ENCODE measurements around the gene ZBTB46.
A peak's percentile ranks its signal among the peaks of the same experiment; 100 is the strongest.
"Not testable (repeated sequence)": the region's sequence is repeated elsewhere in the genome, so short reads cannot be mapped to it uniquely, and the experiment has no call there.

ZBTB46 gene

DNA sequence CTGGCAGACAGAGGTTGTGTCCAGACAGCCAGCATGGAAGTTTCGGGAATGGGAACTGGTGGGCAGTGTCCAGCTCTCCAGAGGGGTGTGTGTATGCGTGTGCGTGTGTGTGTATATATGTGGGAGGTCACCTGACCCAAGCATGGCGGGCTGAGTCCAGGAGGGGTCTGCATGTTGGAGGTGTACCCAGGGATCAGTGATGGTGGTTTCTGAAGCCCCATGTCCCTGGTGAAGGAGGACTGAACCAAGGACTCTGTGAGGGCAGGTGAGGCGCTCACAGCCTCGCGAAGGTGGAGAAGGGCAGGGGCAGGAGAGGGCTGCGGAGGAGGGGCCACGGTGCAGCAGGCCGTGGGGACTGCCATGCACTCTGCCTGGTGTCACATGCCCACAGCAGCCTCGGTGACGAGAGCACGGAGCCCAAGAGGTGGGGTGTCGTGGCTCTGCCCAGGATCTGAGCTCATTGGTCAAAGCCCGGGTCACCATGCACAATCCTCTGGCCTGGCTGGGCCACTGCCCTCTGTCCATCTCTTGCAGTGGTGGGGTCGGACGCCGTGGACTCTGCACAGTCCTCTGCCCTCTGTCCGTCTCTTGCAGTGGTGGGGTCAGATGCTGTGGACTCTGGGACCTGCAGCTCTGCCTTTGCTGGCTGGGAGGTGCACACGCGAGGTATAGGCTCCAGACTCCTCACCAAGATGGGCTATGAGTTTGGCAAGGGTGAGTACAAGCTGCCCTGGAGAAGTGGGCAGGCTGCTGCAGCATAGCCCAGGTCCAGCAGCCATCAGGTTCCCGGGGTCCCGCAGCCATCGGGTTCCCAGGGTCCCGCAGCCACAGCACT, 96.7 kb downstream of the ZBTB46 start:
- no peak for DNase-seq (ENCODE audit: low spot score)

DNA sequence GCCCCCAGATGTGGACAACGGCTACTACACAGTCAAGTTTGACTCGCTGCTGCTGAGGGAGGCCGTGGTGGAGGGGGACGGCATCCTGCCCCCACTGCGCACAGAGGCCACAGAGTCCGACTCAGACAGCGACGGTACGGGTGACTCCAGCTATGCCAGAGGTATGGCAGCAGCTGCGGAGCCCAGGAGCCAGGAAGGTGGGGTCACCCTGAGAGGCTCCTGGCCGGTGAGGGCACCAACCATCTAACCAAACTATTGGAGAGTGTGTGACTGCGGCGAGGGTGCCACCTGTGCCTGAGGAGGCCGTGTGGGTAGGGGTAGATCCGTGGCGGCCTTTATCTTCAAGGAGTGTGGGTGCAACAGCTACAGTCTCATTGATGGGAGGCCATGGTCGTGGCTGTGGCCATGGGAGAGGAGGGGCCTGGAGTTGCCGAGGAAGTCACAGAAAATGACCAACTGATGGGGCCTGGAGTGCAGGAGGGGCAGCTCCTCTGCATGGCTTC, 97.4 kb downstream of the ZBTB46 start:
- DNase-seq (ENCODE audit: low spot score) = no peak

- no peak for DNase-seq (ENCODE audit: low spot score)
Observed at GRCh38 chr20:63733117-63733516, 97.9 kb downstream of the ZBTB46 start.

- DNase-seq (ENCODE audit: low spot score) = no peak
Observed at GRCh38 chr20:63732118-63733095, 98.7 kb downstream of the ZBTB46 start.

DNA sequence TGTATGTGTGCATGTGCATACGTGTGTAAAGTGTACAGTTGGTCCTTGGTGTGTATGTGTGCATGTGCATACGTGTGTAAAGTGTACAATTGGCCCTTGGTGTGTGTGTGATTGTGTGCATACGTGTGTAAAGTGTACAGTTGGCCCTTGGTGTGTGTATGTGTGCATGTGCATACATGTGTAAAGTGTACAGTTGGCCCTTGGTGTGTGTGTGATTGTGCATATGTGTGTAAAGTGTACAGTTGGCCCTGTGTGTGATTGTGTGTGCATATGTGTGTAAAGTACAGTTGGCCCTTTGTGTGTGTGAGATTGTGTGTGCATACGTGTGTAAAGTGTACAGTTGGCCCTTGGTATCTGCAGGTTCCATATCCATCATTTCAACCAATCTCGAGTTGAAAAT, 99.7 kb downstream of the ZBTB46 start:
- no peak for DNase-seq (ENCODE audit: low spot score)

DNA sequence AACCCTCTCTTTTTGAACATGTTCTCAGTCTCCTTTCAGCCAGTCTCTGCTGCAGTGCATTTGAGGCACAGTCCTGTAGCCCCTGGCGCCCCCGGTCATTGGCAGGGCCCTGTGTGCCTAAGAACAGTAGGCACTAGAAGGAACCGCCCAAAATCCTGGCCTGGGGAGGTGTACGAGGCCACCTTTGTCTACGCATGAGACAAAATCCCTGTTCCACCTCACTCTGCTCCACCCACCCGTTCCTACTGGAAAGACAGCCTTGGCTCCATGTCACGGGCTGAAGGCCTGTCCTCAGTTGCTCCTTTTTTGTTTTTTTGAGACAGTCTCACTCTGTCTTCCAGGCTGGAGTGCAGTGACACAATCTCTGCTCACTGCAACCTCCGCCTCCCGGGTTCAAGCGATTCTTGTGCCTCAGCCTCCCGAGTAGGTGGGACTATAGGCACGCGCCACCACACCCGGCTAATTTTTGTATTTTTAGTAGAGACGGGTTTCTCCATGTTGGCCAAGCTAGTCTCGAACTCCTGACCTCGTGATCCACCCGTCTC, 100.8 kb downstream of the ZBTB46 start:
- DNase-seq (ENCODE audit: low spot score) = not testable (repeated sequence)

DNA sequence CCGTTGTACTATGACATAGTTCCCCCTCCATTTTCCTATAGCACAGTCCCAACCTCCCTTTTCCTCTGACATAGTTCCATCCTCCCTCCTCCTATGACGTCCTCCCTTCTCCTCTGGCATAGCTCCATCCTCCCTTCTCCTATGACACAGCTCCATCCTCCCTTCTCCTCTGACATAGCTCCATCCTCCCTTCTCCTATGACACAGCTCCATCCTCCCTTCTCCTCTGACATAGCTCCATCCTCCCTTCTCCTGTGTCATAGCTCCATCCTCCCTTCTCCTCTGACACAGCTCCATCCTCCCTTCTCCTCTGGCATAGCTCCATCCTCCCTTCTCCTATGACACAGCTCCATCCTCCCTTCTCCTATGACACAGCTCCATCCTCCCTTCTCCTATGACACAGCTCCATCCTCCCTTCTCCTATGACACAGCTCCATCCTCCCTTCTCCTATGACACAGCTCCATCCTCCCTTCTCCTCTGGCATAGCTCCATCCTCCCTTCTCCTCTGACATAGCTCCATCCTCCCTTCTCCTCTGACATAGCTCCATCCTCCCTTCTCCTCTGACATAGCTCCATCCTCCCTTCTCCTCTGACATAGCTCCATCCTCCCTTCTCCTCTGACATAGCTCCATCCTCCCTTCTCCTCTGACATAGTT, 108.0 kb downstream of the ZBTB46 start:
- not testable (repeated sequence) for DNase-seq (ENCODE audit: low spot score)

- DNase-seq (ENCODE audit: low spot score) = no peak
Observed at GRCh38 chr20:63718996-63719395, 112.1 kb downstream of the ZBTB46 start.

DNA sequence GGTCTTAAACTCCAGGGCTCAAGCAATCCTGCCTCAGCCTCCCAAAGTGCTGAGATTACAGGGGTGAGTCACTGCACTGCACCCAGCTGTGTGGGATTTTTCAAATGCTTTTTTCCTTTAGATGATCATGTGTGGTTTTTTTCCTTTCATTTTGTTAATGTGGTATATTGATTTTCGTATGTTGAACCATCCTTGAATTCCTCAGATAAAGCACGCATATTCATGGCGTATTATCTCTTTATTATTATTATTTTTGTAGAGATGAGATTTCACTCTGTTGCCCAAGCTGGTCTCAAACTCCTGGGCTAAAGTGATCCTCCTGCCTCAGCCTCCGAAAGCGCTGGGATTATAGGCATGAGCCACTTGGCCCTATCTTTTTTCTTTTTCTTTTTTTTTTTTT, 116.2 kb downstream of the ZBTB46 start:
- DNase-seq (ENCODE audit: low spot score) = no peak

DNA sequence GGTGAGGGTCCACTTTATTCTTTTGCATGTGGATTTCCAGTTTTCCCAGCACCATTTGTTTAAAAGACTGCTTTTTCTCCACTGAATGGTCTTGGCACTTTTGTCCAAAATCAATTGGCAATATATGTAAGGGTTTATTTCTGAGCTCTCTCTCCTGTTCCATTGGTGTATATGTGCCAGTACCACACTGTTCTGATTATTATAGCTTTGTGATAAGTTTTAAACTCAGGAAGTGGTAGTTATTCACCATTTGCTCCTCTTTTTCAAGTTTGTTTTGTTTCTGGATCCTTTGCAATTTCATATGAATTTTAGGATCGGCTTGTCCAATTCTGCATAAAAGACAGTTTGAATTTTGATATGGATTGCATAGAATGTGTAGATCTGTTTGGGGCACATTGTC, 118.9 kb downstream of the ZBTB46 start:
- no peak for DNase-seq (ENCODE audit: low spot score)

- no peak for DNase-seq (ENCODE audit: low spot score)
Observed at GRCh38 chr20:63711085-63711645, 119.9 kb downstream of the ZBTB46 start.

GRCh38 chr20:63709149-63709527, 121.9 kb downstream of the ZBTB46 start:
- no peak for DNase-seq (ENCODE audit: low spot score)

DNA sequence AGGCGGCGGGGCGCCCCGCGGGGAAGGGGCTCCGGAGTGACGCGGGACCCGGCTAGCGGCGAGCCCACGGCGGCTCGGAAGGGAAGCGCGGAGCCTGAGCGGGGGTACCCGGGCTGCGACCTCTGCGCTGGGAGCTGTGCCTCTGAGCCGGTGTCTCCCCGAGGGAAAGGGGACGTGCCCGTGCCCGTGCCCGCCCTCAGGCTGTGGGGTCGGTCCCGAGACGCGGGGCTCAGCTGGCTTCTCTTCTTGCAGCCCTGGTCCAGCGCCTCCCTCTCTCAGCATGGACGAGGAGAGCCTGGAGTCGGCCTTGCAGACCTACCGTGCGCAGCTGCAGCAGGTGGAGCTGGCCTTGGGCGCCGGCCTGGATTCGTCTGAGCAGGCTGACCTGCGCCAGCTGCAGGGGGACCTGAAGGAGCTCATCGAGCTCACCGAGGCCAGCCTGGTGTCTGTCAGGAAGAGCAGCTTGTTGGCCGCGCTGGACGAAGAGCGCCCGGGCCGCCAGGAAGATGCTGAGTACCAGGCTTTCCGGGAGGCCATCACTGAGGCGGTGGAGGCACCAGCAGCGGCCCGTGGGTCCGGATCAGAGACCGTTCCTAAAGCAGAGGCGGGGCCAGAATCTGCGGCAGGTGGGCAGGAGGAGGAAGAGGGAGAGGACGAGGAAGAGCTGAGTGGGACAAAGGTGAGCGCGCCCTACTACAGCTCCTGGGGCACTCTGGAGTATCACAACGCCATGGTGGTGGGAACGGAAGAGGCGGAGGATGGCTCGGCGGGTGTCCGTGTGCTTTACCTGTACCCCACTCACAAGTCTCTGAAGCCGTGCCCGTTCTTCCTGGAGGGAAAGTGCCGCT, 122.5 kb downstream of the ZBTB46 start:
- no peak for DNase-seq (ENCODE audit: low spot score)

DNA sequence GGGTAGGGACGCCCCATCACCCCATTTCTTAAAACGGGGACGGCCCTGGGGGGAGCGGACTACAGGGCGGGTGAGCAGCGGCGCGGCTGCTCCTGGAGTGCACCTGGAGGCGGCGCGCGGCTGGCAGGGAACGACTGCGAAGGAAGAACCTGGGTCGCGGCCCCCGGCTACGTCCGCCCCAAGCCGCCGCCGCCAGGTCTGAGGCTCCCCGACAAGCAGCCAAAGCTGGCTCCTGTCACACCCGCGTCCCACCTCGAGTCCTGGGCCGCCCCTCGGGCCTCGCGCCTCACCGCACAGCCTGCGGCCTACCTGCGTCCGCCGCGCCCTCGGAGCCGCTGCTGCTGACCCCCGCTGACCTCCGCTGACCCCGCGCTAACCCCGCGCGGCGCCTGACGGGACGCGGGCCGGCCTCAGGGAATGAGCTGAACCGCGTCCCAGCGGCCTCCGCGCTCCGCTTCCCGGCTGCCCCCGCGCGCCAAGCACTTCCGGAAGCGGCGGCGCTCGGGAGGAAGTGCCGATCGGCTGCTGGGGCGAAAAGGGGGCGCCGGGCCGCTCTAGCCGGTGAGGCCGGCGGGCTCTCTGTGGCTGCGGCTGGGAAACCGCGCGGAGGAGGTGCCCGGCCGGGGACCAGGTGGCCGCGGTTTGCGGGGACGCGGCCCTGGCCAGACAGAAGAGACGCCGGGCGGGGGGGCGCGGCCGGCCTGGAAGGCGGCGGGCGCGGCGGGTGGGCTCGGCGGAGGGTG, 123.3 kb downstream of the ZBTB46 start, which contains the start of the genes ARFRP1 and ZGPAT:
TSS of gene ARFRP1 (minus strand) at position 419 of the 743 bp plus-strand sequence. CDS start 885 bp downstream, outside the sequence.
TSS of gene ZGPAT (plus strand) at position 482 of the 743 bp plus-strand sequence. CDS start 542 bp downstream, outside the sequence.
- DNase-seq (ENCODE audit: low spot score) = peak; percentile 76

DNA sequence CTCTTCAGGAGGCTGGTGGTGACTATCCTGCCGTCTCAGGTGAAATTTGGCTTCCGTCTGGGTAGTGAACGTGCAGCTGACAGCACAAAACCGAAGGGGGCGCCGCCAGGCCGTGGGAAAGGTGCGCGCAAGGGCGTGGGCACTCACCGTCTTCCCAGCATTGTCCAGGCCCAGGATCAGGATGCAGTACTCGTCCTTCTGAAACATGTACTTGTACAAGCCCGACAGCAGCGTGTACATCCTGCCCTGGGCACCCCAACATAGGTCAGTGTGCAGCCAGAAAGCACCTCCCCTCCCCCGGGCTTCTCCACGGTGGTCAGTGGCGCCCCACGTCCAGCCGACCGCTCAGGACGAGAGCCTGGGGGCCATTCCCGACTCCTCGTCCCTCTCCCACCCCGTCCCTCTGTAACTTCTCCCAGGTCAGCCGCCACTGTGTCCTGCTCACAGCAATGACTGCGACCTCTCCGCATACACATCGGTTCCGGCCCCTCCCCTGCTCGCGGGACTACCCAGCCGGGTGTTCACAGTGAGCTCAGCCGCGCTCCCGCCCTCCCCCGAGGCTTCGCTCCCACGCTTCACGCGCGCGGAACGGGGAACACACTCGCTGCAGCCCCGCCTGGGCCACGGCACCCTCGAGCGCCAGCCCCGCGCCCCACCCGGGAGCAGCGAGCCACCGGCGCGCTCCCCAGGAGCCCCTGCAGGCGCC, 124.1 kb downstream of the ZBTB46 start:
- DNase-seq (ENCODE audit: low spot score) = peak; percentile 40

DNA sequence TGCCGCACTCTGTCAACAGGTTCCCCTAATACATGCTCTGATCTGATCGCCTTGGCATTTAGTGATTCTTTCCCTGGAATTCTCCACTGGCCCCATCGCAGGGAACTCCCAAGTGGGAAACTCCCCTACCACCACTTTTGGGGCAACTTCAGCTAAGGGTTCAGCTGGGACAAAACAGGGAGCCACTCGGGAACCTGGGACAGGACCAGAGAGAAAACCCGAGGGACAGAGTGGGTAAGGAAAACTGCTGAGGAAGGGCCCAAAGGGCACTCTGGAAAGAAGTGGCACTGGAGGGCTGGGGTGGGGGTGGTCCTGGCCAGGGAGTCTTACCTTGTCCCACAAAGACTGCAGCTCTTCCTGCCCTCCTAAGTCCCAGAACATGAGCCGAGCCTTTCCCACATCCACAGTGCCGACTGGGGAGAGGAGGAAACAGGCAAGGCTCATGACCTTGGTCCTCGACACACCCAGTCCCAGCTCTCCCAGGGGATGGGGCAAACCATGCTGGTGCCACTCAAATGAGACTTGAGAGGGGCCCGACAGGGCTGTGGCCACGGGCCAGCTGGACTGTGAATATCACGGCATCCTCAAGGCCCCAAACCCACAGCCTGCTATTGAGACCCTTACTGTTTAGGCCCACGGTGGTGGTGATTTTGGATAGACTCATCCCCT, 124.9 kb downstream of the ZBTB46 start:
- DNase-seq (ENCODE audit: low spot score) = no peak

GRCh38 chr20:63705232-63706026, 125.6 kb downstream of the ZBTB46 start:
- no peak for DNase-seq (ENCODE audit: low spot score)

GRCh38 chr20:63704749-63705117, 126.3 kb downstream of the ZBTB46 start:
- no peak for DNase-seq (ENCODE audit: low spot score)
